Peyer's patch (tissue), 4 donors: ENCODE results near the gene CDH2. TPM values are rescaled to one million over a fixed set of nuclear protein-coding genes. Genes with fewer than 3 reads are reported as not detected.

ENCODE experiments used
- DNase-seq, 3 donors: peaks; one replicate each; pipeline ENCODE4 v3.0.0-alpha.2; 2017 to 2019
- H3K27ac ChIP-seq, 4 donors: fragments of 200-600 bp; sonication (generic); one replicate each; pipeline ENCODE4 v1.5.1; 2016 to 2019
- H3K27me3 ChIP-seq, 2 donors: fragments of 200-600 bp; sonication (generic); one replicate each; pipeline ENCODE4 v1.5.1; 2019
- H3K36me3 ChIP-seq, 3 donors: fragments of 200-600 bp; sonication (generic); one replicate each; pipeline ENCODE4 v1.5.1; 2016 to 2019
- H3K4me1 ChIP-seq, 4 donors: fragments of 200-600 bp; sonication (generic); one replicate each; pipeline ENCODE4 v1.5.1; 2016 to 2019
- H3K4me3 ChIP-seq, 4 donors: fragments of 200-600 bp; sonication (generic); 1 replicate in 3 of 4; 2 replicates in 1 of 4; pipeline ENCODE4 v1.5.1; 2016 to 2019; ENCODE audit warnings: mild to moderate bottlenecking in 1 of 4
- H3K9me3 ChIP-seq, 4 donors: fragments of 200-600 bp; sonication (generic); one replicate each; pipeline ENCODE4 v1.5.1; 2016 to 2019; ENCODE audit warnings: mild to moderate bottlenecking in 1 of 4
- CTCF ChIP-seq, 6 experiments: fragments of 450-650 bp in 4 of 6; fragments of 200-600 bp in 2 of 6; sonication (generic) in 1 of 6; IDR thresholded peaks; one replicate each; pipeline ENCODE4 v1.5.1; 2017 to 2019; ENCODE audit warnings: antibody characterized with exemption in 6 of 6, mild to moderate bottlenecking in 3 of 6, moderate library complexity in 1 of 6
- POLR2A ChIP-seq, 2 donors: fragments of 450-650 bp; IDR thresholded peaks; one replicate each; pipeline ENCODE4 v1.5.1; 2017; ENCODE audit warnings: antibody characterized with exemption in 2 of 2, mild to moderate bottlenecking in 2 of 2, moderate library complexity in 2 of 2
- total RNA-seq, 4 donors: library from RNA; depleted of rRNA; stranded (reverse); fragments of >200 nt; gene quantifications; one replicate each; pipeline ENCODE4 v1.1.0, GENCODE V29; 2016

The CDH2 gene
- total RNA-seq, 4 donors from 2014 or later: 0.66 to 1.3 TPM; not detected in 2

GRCh38 chr18:28034567-28034966, 142.4 kb downstream of the CDH2 start:
- no peak for DNase-seq
- Histone ChIP-seq H3K4me1 (no peaks in the 10 kb centered on the region), H3K4me3 (no peak overlapping the region), H3K27ac (no peak overlapping the region), H3K36me3 (no peaks in the 10 kb centered on the region), H3K9me3 (no peaks in the 10 kb centered on the region), H3K27me3 (no peaks in the 10 kb centered on the region)
- TF ChIP-seq POLR2A (IDR thresholded peaks at IDR 0.05) (no peak), CTCF (IDR thresholded peaks at IDR 0.05) (no peak)

DNA sequence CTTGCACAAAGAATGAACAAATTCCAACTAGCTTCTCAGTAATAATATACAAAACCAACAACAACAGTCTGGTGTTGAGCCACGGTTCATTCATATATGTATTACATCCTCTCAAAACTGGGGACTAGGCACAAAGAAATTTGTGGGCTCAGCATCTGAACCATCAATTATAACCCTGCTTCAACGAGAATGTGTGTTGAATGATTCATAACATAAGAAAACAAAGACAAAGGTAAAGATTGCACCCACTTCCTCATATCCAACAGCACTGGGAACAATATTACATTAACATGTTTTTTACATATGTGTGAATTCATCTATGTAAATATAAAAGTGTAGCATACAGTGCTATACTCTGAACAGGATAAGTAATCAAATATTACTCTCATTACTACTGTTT, 144.8 kb downstream of the CDH2 start:
- DNase-seq: no peak
- H3K36me3 ChIP-seq: no peaks in the 10 kb centered on the region
- no peak overlapping the region for H3K4me3 ChIP-seq
- H3K27ac ChIP-seq: no peak overlapping the region
- H3K9me3 ChIP-seq: no peaks in the 10 kb centered on the region
- no peaks in the 10 kb centered on the region for H3K27me3 ChIP-seq
- TF ChIP-seq CTCF (IDR thresholded peaks at IDR 0.05): no peak
- TF ChIP-seq POLR2A (IDR thresholded peaks at IDR 0.05): no peak
- no peaks in the 10 kb centered on the region for H3K4me1 ChIP-seq

- TF ChIP-seq CTCF (IDR thresholded peaks at IDR 0.05): no peak
- TF ChIP-seq POLR2A (IDR thresholded peaks at IDR 0.05): no peak
- Histone ChIP-seq H3K9me3 (no peaks in the 10 kb centered on the region), H3K4me1 (no peaks in the 10 kb centered on the region), H3K27me3 (no peaks in the 10 kb centered on the region), H3K36me3 (no peaks in the 10 kb centered on the region), H3K4me3 (no peak overlapping the region), H3K27ac (no peak overlapping the region)
- DNase-seq: no peak
Observed at GRCh38 chr18:28030458-28030857, 146.5 kb downstream of the CDH2 start.

GRCh38 chr18:28027755-28028154, 149.2 kb downstream of the CDH2 start:
- Histone ChIP-seq H3K27ac (no peak overlapping the region), H3K36me3 (no peaks in the 10 kb centered on the region), H3K9me3 (no peaks in the 10 kb centered on the region), H3K4me1 (no peaks in the 10 kb centered on the region), H3K4me3 (no peak overlapping the region), H3K27me3 (no peaks in the 10 kb centered on the region)
- no peak for DNase-seq
- no peak for TF ChIP-seq CTCF (IDR thresholded peaks at IDR 0.05)

DNA sequence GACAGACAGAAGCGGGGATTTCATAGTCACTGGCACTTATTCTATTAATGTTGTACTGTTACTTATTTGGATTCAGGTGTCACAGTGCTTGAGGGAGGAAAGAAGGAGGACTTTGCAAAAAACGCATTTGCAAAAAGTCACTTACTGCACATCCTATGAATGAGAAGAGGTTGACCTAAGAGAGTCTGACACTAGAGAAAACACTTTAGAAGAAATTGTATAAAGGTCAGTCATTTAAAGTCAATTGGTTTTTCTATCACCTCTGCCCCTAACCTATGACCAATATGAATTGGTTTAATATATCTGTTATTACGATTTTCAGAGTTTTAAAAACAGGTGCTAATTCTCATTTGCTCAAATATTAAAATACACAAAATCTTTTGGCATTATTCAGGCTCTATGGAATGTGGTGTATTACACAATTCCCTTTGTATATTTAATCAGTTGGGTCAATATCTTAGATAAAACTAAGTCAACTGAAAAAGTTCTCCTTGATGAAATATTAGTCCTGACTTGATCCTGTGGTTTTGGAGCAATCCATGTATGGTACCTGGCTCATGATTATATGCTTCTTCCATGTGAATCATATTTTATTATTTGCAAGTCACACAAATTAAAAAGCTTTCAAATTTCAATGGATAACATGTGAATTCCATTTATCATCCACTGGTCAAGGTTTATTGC, 157.4 kb downstream of the CDH2 start:
- TF ChIP-seq POLR2A (IDR thresholded peaks at IDR 0.05) (no peak), CTCF (IDR thresholded peaks at IDR 0.05) (no peak)
- H3K27me3 ChIP-seq: no peaks in the 10 kb centered on the region
- H3K4me3 ChIP-seq: no peak overlapping the region
- H3K4me1 ChIP-seq: no peaks in the 10 kb centered on the region
- H3K9me3 ChIP-seq: no peaks in the 10 kb centered on the region
- H3K36me3 ChIP-seq: no peaks in the 10 kb centered on the region
- H3K27ac ChIP-seq: no peak overlapping the region
- no peak for DNase-seq

- Histone ChIP-seq H3K4me3 (no peak overlapping the region), H3K36me3 (no peaks in the 10 kb centered on the region), H3K4me1 (no peaks in the 10 kb centered on the region), H3K27ac (no peak overlapping the region), H3K27me3 (no peaks in the 10 kb centered on the region), H3K9me3 (no peaks in the 10 kb centered on the region)
- TF ChIP-seq CTCF (IDR thresholded peaks at IDR 0.05): no peak
- no peak for TF ChIP-seq POLR2A (IDR thresholded peaks at IDR 0.05)
- no peak for DNase-seq
Observed at GRCh38 chr18:28018351-28018750, 158.6 kb downstream of the CDH2 start.
